H1 (cell line): ENCODE measurements around the gene SLC35B1. TPM values are rescaled to one million over a fixed set of nuclear protein-coding genes. Genes with fewer than 3 reads are reported as not detected.

Experiments
- CTCF ChIA-PET: fragments of 300-600 bp; sonication (Branson Sonifier 250); formaldehyde crosslinking; loops from one replicate; lab custom pipeline; 2021; ENCODE audit not compliant: partially characterized antibody; lab: Charles Lee
- POLR2A ChIA-PET: fragments of 300-600 bp; sonication (Branson Sonifier 250); formaldehyde crosslinking; loops from one replicate; lab custom pipeline; 2021; ENCODE audit warnings: inconsistent platforms; ENCODE audit not compliant: partially characterized antibody; lab: Charles Lee
- DNase-seq, 2 experiments: peaks; one replicate each; pipeline versions ENCODE4 v3.0.0 to v3.0.0-alpha.2; 2010 to 2022; ENCODE audit warnings: low spot score in 2 of 2, low read depth in 1 of 2, mixed read lengths in 1 of 2
- FAIRE-seq: peaks from 2 replicates; lab custom pipeline; 2011; peaks lifted over from hg19 to GRCh38; lab: Jason Lieb, UNC
- H2AFZ ChIP-seq: 2 replicates; pipeline ENCODE4 v1.8.1; 2012; ENCODE audit warnings: low read length, inconsistent platforms
- H2AK5ac ChIP-seq: 2 replicates; pipeline ENCODE4 v1.6.1; 2013; ENCODE audit warnings: low read depth, low read length
- H2BK120ac ChIP-seq: replicated peaks from 2 replicates; pipeline ENCODE3; 2013; ENCODE audit warnings: low read depth, low read length, inconsistent platforms
- H2BK12ac ChIP-seq: 2 replicates; pipeline ENCODE4 v1.6.1; 2013; ENCODE audit warnings: low read depth, low read length
- H2BK15ac ChIP-seq: 2 replicates; pipeline ENCODE4 v1.6.1; 2013; ENCODE audit warnings: low read length
- H2BK20ac ChIP-seq: 2 replicates; pipeline ENCODE4 v1.6.1; 2013; ENCODE audit warnings: low read length
- H2BK5ac ChIP-seq: 2 replicates; pipeline ENCODE4 v1.6.1; 2013; ENCODE audit warnings: low read depth, low read length
- H3K14ac ChIP-seq: 2 replicates; pipeline ENCODE4 v1.6.1; 2013; ENCODE audit warnings: inconsistent platforms; ENCODE audit not compliant: insufficient read length
- H3K18ac ChIP-seq: 2 replicates; pipeline ENCODE4 v1.6.1; 2013; ENCODE audit warnings: low read length; ENCODE audit errors: extremely low read depth
- H3K23ac ChIP-seq: 2 replicates; pipeline ENCODE4 v1.6.1; 2013; ENCODE audit warnings: inconsistent platforms; ENCODE audit not compliant: insufficient read length
- H3K23me2 ChIP-seq: 2 replicates; pipeline ENCODE4 v1.6.1; 2013; ENCODE audit warnings: low read depth, low read length
- H3K27ac ChIP-seq: 2 replicates; pipeline ENCODE4 v1.6.1; 2011; ENCODE audit warnings: low read depth, low read length, inconsistent platforms
- H3K27me3 ChIP-seq, 4 experiments: replicated peaks in 1 of 4; 1 replicate in 1 of 4; 2 replicates in 3 of 4; pipeline versions ENCODE4 v1.6.1 to v1.8.1; 2011 to 2013; ENCODE audit warnings: low read length in 3 of 4, mild to moderate bottlenecking in 3 of 4, inconsistent platforms in 2 of 4, mixed read lengths in 2 of 4, moderate library complexity in 1 of 4; ENCODE audit not compliant: control insufficient read depth in 3 of 4, insufficient read depth in 3 of 4; ENCODE audit errors: extremely low read depth in 1 of 4
- H3K36me3 ChIP-seq, 4 experiments: 2 replicates each; pipeline versions ENCODE4 v1.6.1 to v1.8.1; 2011 to 2013; ENCODE audit warnings: mild to moderate bottlenecking in 4 of 4, low read length in 3 of 4, moderate library complexity in 2 of 4, control low read depth in 1 of 4, inconsistent platforms in 1 of 4; ENCODE audit not compliant: insufficient read depth in 4 of 4, control insufficient read depth in 2 of 4
- H3K4ac ChIP-seq: replicated peaks from 2 replicates; pipeline ENCODE3; 2013; ENCODE audit warnings: low read length, low read depth, mixed read lengths, inconsistent platforms; ENCODE audit not compliant: insufficient read length
- H3K4me1 ChIP-seq, 4 experiments: replicated peaks in 1 of 4; 1 replicate in 1 of 4; 2 replicates in 3 of 4; pipeline versions ENCODE4 v1.6.1 to v1.8.1; 2011 to 2013; ENCODE audit warnings: low read length in 3 of 4, inconsistent platforms in 2 of 4, mixed read lengths in 1 of 4; ENCODE audit not compliant: insufficient read depth in 4 of 4, control insufficient read depth in 3 of 4
- H3K4me2 ChIP-seq, 2 experiments: 2 replicates each; pipeline versions ENCODE4 v1.6.1 to v1.8.1; 2011 to 2013; ENCODE audit warnings: low read depth in 2 of 2, low read length in 2 of 2, control low read depth in 1 of 2, inconsistent platforms in 1 of 2, mild to moderate bottlenecking in 1 of 2; ENCODE audit not compliant: insufficient read depth in 1 of 2
- H3K4me3 ChIP-seq, 4 experiments: fragments of 200-600, 300-600 bp in 1 of 4; sonication (generic), shearing (Covaris generic), sonication (Bioruptor Twin) in 1 of 4; 2 replicates each; pipeline versions ENCODE4 v1.5.1 to v1.8.1; 2011 to 2016; ENCODE audit warnings: low read length in 4 of 4, low read depth in 3 of 4, control low read depth in 2 of 4, inconsistent platforms in 2 of 4, mild to moderate bottlenecking in 2 of 4, mixed read lengths in 1 of 4, moderate library complexity in 1 of 4; ENCODE audit not compliant: insufficient read depth in 2 of 4; ENCODE audit errors: extremely low read depth in 1 of 4
- H3K56ac ChIP-seq: replicated peaks from 2 replicates; pipeline ENCODE3; 2013; ENCODE audit warnings: low read depth, mild to moderate bottlenecking, mixed read lengths, low read length, inconsistent platforms; ENCODE audit not compliant: insufficient read length
- H3K79me1 ChIP-seq: 2 replicates; pipeline ENCODE4 v1.6.1; 2013; ENCODE audit warnings: low read depth, low read length, control low read depth
- H3K79me2 ChIP-seq, 2 experiments: 2 replicates each; pipeline versions ENCODE4 v1.6.1 to v1.8.1; 2012 to 2013; ENCODE audit warnings: low read length in 2 of 2, mild to moderate bottlenecking in 2 of 2, inconsistent platforms in 1 of 2; ENCODE audit not compliant: insufficient read depth in 2 of 2, control insufficient read depth in 1 of 2
- H3K9ac ChIP-seq, 4 experiments: replicated peaks in 1 of 4; 1 replicate in 1 of 4; 2 replicates in 3 of 4; pipeline versions ENCODE4 v1.6.1 to v1.8.1; 2011 to 2013; ENCODE audit warnings: low read depth in 3 of 4, low read length in 3 of 4, control low read depth in 2 of 4, mild to moderate bottlenecking in 2 of 4, moderate library complexity in 2 of 4, inconsistent platforms in 1 of 4; ENCODE audit errors: extremely low read depth in 1 of 4
- H3K9me3 ChIP-seq, 2 experiments: 2 replicates each; pipeline versions ENCODE4 v1.6.1 to v1.8.1; 2012 to 2013; ENCODE audit warnings: mild to moderate bottlenecking in 2 of 2, moderate library complexity in 2 of 2, control low read depth in 1 of 2, inconsistent platforms in 1 of 2, low read depth in 1 of 2, low read length in 1 of 2, mixed read lengths in 1 of 2; ENCODE audit not compliant: insufficient read depth in 2 of 2
- H4K20me1 ChIP-seq, 2 experiments: replicated peaks in 1 of 2; 2 replicates each; pipeline versions ENCODE3 to v1.8.1; 2011 to 2013; ENCODE audit warnings: inconsistent platforms in 2 of 2, low read length in 2 of 2, mild to moderate bottlenecking in 1 of 2; ENCODE audit not compliant: insufficient read depth in 2 of 2, control insufficient read depth in 1 of 2
- H4K5ac ChIP-seq: 2 replicates; pipeline ENCODE4 v1.6.1; 2013; ENCODE audit warnings: low read length, low read depth, mixed read lengths, inconsistent platforms; ENCODE audit not compliant: insufficient read length
- H4K8ac ChIP-seq: 2 replicates; pipeline ENCODE4 v1.8.0; 2013; ENCODE audit warnings: mild to moderate bottlenecking, moderate library complexity, low read length, inconsistent platforms; ENCODE audit not compliant: insufficient read depth; ENCODE audit errors: extremely low read depth
- H4K91ac ChIP-seq: replicated peaks from 2 replicates; pipeline ENCODE3; 2013; ENCODE audit warnings: low read length, mixed read lengths, inconsistent platforms; ENCODE audit not compliant: insufficient read length
- WGBS, 2 experiments: shearing (Covaris generic) in 1 of 2; methylation state at CpG; one replicate each; pipeline versions ENCODE4 v1.1.6 to v1.1.7; 2013 to 2015; ENCODE audit warnings: low lambda C conversion rate in 2 of 2, mixed read lengths in 2 of 2, inconsistent platforms in 1 of 2, low coverage in 1 of 2, missing lambda C conversion rate in 1 of 2; ENCODE audit not compliant: insufficient replicate concordance in 2 of 2, insufficient coverage in 1 of 2, insufficient read length in 1 of 2; ENCODE audit errors: extremely low coverage in 1 of 2, missing lambda C conversion rate in 1 of 2; 5-methylcytosine and 5-hydroxymethylcytosine counted together
- polyA plus RNA-seq, 7 experiments: library from polyadenylated mRNA; depleted of rRNA in 3 of 7; stranded (reverse) in 5 of 7; unstranded in 2 of 7; fragments of >200 nt in 5 of 7; fragments of 200-250 nt in 2 of 7; gene quantifications; 1 replicate in 5 of 7; 2 replicates in 1 of 7; 4 replicates in 1 of 7; pipeline versions ENCODE4 v1.2.1 to v1.2.3, GENCODE V29; 2011 to 2013; ENCODE audit warnings: missing spikeins in 2 of 7, mixed read lengths in 2 of 7
- total RNA-seq: library from RNA; stranded (reverse); fragmentation: NEBNext Ultra II Directional; extraction: Animal tissue kit (Norgen Biotek cat#: 25700); gene quantifications from 2 replicates; pipeline ENCODE4 v1.2.1, GENCODE V29; 2021

SLC35B1 gene
- total and polyA plus RNA-seq, 2 of the 8 experiments (the other 6 are each of a cell fraction or from before 2014, with no cell fraction given) = 56.5 to 87.7 TPM

DNA sequence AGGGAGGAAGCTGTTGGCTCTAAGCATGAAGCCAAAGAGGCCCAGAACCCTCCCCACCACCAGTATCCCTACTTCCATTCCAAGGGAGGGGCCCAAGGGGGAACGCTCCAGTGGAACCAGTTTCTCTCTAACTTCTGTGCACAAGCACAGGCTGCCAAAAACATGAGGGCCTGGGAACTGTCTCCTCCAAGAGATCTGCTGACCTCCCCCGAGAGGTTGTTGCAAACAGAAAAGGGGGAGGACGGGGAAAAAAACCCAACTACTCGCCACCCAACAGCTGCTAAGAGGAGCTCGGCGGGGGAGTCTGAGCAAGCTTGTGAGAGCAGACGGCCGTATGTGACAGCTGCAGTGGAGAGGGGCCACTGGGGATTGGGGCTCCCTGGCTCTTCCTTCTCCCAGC, 15.7 kb upstream of the SLC35B1 start:
- H3K4me3 ChIP-seq = no peak overlapping the region
- no peak overlapping the region for H3K27ac ChIP-seq
- CTCF ChIA-PET = interaction anchor here (0.8 to 8.9 kb wide), 7 partner anchors 9 to 275 kb away, joined by 3 to 41 read pairs (median 3); partner anchors contain the start of gene SLC35B1

More for the DNA sequence above, 15.7 kb upstream of the SLC35B1 start:
- Histone ChIP-seq H3K9ac (no peak overlapping the region), H3K18ac (no peak overlapping the region), H3K4me2 (no peak overlapping the region), H2BK15ac (no peak overlapping the region), H4K5ac (no peak overlapping the region), H2BK12ac (no peak overlapping the region), H3K4me1 (no peaks in the 10 kb centered on the region), H3K79me1 (peaks cover 9% of the 10 kb centered on the region; the same call in 1 of the 2 replicates), H3K4ac (no peak overlapping the region), H2AK5ac (no peak overlapping the region), H2AFZ (no peak overlapping the region), H2BK20ac (no peak overlapping the region), H4K91ac (no peak overlapping the region), H2BK5ac (no peak overlapping the region), H3K56ac (no peak overlapping the region), H3K36me3 (peaks cover 7 to 34% (median 19%) of the 10 kb centered on the region in 4 experiments; a peak in 7 of 8 replicates), H4K20me1 (peaks cover 2 to 7% of the 10 kb centered on the region in 2 experiments), H3K23me2 (no peaks in the 10 kb centered on the region), H3K9me3 (no peaks in the 10 kb centered on the region), H3K27me3 (no peaks in the 10 kb centered on the region), H3K23ac (no peak overlapping the region), H3K79me2 (peaks cover 0 to 5% of the 10 kb centered on the region in 2 experiments; a peak in 1 of 4 replicates), H2BK120ac (no peak overlapping the region), H4K8ac (no peak overlapping the region), H3K14ac (no peak overlapping the region)
- DNase-seq = no peak
- WGBS, 2 experiments = 77% methylated on average over 7 of the region's 8 CpGs; no CpG with 5 or more reads in 1 of the 2 experiments
- POLR2A ChIA-PET = interaction anchor here (1.2 to 1.3 kb wide), 2 partner anchors 40 to 64 kb away, joined by 3 to 4 read pairs; partner anchors contain the start of gene KAT7
- no peak for FAIRE-seq
